ENCODE measurements around the gene BDH2. TPM values are rescaled to one million over a fixed set of nuclear protein-coding genes. Genes with fewer than 3 reads are reported as not detected.

Gene BDH2
- 7.3 to 9.5 TPM (median 8.4 TPM) in 5 replicates for total RNA-seq (2022; extraction: Qiagen RNA extraction)

DNA sequence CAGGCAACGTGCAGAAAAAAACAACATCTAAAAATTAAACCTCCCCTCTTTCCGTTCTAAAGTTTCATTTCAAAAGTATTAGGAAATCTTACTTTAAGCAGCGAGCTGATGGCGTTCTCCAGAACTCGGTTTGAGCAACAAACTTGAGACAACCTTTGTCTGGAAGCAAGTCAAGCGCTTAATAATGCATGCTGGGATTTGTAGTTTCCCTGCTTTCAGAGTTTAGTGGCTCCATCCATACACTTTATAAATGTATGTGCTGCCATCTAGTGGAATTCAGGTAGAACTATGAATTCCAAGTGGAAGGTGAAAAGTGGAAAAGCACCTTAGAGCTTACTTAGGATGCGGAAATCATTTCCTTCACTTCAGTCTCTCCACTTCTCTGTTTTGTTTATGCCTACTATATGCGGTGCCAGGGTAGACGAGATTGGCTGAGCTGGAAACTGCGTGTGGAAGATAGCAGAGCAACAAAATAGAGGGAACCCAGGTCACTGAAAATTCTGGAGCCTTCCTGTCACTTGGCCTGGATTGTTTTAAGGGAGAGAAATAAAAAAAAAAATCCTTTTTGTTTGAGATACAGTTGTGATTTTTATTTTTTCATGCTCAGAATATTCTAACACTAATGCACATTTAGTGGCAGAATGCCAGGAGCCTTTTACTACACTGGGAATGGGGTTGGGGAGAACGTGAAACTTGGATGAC, at the start of gene BDH2:
Gene BDH2 (minus strand): TSS at position 144 of the 702 bp plus-strand sequence. CDS start 3,580 bp downstream, outside the sequence.

DNA sequence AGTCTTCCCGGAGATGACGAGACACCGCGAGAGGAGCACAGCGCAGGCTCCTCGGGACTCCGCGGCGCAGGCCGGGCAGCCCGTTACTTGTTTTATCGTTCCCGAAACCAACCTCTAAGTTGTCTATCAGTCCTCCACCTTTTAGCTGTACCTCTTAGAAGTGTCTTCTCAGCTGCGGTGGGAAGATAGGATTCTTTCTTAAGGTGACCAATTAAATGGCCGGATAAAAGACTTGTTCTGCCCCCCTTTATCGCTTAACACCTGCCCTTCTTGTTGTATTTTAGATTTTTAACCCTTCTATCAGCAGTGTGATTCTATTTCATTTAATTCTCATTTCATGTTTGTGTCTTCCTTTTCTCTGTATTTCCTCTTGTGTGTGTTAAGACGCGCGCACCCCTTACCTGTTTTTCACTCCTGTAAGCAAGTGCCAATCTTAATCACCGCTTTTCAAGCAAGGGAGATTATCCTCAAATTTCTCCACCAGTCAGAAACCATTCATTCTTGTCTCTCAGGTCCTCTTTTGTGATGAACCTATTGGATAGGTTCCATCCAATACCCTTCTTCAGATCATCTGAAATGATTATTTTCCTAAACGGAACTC, 22.8 kb downstream of the BDH2 start, which contains the start of gene SLC9B2:
Gene SLC9B2 (minus strand): TSS at position 15 of the 601 bp plus-strand sequence. CDS start 9,211 bp downstream, outside the sequence.

Other genes starting within 250 kb of the BDH2 start
- gene CISD2, start 230.8 kb downstream of the BDH2 start, total RNA-seq (2022; extraction: Qiagen RNA extraction) = 36.8 to 41.3 TPM (median 39.0 TPM) in 5 replicates
- 0.10 to 0.18 TPM (median 0.13 TPM) in 5 replicates for gene SLC9B1, start 80.1 kb downstream of the BDH2 start, total RNA-seq (2022; extraction: Qiagen RNA extraction)
- 6.9 to 8.3 TPM (median 7.9 TPM) in 5 replicates for gene SLC9B2, start 23.1 kb downstream of the BDH2 start, total RNA-seq (2022; extraction: Qiagen RNA extraction)
- gene CENPE, start 98.5 kb upstream of the BDH2 start, total RNA-seq (2022; extraction: Qiagen RNA extraction) = 5.8 to 9.6 TPM (median 8.7 TPM) in 5 replicates

Measured in A549 treated with dexamethasone at 1 μM for 4 hours (cell line).